Colon (tissue), 2 donors: Measurements from ENCODE around the gene AGAP1.

ENCODE experiments used
- FAIRE-seq: peaks from 2 replicates; lab custom pipeline; 2012; peaks lifted over from hg19 to GRCh38; lab: Jason Lieb, UNC
- donor health status: control.
- donor health status: control.

The AGAP1 gene

DNA sequence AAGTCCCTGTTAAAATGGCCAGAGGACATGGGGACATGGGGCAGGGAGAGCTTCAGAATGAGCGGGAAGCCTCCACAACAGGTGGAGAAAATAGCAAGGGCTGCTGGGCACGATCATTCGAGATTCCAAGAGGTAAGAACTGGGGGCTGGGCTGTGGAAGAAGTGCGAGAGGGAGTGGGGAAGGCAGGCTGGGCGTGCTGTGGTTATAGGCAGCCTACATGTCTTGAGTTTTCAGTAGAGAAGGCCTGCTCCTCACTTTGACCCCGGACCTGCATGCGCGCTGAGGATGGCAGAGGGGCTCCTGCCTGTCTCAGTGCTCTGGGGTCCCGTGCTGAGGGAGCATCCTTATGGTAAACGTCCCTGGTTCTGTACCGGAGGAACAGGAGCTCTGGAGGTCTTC, 115.5 kb downstream of the AGAP1 start:
- FAIRE-seq, result no peak

DNA sequence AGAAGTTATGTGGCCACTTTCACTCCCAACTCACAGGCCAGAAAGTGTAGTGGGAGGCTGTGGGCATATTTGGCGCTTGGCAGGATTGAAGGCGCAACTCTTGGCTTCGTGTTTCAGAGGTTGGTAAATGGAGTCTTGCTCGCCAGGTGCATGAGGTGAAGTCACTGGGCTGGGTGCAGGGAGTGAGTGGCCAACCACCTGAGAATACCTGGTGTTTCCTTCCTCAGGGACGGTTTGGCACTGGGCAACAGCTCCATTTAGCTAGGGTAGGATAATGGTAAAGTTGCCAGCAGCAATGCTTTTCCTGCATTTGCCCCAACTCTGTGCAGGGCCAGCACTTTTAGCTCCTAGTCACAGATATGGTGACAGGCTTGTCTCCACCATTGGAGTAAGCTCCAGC, 115.9 kb downstream of the AGAP1 start:
- no peak for FAIRE-seq

DNA sequence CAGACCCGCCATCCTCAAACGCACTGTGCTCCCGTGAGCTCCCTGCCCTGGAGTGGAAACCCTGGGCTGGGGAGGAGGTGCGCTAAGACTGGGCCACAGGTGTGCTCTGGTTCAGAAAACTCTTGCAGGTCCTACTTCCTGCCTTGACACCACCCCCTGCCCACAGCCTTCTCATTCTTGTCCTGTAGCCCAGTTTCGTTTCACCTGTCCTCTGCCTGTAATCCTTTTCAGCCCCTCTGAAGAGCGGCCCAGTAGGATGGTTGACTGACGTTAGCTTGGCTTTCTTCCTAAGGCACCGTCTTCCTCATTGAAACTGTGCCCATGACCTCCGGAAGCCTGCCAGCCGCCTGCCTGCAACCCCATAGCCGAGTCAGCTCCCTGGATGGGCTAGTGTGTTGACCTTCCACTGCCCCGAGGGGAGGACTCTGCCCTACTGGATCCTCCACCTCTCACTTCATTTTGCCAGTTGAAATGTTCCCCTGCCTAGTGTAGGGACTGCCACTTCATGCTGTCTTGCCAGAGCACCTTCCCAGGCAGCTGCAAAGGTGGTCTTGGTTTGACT, 116.9 kb downstream of the AGAP1 start:
- FAIRE-seq, result no peak

DNA sequence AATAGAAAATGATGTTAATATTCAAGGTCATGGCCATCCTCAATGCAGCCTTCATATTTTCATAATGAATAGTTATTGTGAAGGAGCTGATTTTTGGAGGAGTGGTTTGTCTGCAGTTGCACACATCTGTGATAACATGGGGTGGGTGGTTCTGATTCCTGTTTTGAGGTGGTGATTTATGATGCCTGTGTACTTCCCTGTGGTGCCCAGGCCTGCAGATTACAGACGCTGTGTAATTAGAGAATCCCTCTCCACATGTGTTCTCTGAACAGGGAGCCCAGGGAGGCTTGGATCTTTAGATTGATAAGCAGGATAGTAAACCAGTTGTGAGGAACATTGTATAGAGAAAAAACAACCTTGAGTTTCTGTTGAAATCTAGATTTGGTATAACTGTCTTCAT, 117.5 kb downstream of the AGAP1 start:
- FAIRE-seq, result no peak

DNA sequence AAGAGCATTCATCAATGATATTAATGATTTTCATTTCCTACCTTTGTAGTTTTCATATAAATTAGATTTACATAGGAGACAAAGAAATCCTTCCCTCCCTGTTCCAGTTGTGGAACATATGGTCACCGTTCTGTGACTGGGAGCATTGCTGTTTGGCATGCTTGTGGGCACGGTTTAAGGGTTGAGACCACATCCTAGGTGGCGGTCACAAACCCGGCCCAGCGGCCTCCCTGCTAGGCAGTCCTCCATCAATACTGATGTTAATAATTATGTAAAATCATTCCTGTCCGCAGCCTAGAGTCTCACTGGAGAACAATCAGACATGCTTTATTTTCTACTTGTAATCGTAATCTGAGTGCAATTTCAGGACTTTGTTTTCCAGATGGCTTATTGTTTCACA, 117.9 kb downstream of the AGAP1 start:
- FAIRE-seq, result no peak

DNA sequence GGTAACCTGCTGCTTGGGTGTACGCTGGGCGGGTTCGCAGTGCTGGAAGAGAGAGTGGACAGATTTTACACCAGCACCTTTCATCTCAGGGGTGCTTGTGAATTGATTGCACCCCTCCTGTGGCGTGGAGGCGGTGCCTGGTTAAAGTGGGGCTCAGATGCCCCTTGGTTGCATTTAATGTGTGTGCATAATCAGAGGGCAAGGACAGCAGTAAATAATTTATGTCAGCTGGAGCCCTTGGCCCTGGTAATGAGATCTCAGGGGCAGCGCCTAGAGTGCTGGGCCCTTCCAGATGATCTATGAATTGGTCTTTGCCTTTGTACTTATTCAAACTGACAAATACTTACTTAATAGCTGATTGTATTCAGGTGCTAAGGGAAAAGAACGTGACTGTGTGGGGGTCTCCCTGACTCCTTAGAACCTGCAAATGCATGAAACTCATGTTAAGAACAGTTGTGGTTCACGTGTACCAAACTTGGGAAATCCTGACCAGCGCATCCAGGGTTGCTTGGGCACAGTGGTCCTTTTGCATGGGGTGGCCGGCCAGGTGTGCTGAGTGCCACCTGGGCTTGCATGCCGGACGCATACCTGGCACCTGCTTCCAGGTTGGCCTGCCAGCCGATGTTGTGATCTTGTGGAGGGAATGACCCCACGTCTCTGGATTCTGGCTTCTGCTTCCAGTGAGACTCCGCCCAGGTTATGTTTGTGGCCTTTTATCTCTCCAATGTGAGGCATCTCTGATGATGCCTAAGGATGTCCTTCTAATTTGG, 118.5 kb downstream of the AGAP1 start:
- FAIRE-seq, result no peak

DNA sequence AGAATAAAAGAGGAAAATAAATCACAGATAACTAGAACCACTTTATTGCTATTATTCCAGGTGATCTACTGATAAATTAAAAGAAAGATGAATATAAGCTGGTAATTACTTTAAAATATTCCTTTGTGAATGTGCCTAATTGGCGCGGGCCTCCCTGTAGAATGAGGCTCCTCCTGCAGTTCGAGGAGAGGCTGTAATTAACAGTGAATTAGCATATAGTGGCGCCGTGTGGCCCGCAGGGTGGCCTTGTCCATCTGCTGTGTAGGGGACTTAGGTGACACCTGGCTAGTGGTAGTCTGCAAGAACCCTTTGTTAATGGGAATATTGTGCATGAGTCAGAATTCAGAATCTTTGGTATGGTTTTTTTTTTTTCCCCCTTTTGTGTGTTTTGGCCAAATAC, 119.8 kb downstream of the AGAP1 start:
- no peak for FAIRE-seq

DNA sequence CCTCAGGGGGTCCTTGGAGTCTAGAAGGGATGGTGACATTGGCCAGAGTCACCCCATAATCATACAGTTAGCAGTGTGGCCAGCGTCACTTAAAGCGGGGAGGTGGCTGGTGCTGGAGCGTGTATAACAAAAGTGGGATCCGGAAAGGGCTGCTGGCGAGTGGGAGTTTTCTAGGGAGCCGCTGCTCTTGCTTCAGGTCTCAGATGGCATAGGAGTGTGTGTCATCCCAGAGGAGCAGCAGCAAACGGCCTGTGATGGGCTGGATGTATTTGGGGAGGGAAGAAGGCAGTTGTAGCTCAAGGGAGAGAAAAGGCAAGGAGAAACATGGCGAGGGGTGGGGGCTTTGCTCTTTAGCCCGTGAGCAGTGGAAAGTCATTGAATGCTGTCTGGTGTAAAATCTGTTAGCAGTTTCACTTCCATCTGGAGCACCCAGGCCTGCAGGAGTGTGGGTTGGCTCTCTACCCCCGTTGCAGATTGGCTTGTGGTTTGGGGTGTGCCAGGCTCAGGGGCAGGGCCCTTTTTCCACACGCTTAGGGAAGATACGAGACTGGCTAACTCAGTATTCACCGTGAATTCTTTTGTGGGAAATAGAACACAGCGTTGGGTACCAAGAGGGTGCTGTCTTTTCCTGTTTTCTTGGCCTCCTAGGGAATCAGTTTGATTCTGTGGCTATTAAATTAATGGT, 120.5 kb downstream of the AGAP1 start:
- FAIRE-seq, result no peak

DNA sequence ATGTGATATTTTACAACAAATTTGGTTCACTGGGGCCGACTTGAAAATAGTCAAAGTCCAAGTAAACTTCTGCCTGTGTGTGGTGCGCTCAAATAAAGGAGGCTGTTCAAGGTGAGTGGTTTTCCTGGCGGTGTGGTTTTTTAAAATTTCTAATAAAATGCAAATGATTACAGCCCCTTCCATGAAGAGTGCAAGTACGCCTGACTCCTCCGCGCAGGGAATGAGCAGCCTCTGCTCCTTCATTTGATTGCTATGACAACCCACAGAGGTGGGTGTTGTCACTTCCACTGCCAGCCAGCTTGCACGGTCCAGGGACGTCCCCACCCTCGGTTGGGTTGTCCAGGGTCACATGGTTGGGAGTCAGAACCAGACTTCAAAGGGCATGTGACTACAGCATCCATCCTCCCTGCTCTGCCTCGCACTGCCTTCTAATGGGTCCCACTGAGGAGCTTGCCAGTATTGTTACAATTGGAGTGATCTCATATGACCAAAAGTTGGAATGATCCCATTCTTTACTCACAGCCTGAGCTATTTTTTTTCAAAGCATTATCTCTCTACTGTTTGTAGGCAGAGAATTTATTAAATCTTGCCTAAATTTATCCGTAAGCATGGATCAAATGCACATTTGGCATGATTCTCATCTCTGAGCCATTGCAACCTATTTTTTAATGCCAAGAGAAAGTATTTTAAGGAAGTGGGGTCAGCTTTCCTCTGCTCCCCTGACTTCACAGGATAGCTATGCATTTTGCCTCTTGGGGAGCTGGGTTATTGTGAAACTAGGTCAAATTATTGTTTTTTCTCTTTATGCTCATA, 121.3 kb downstream of the AGAP1 start:
- FAIRE-seq, result no peak

DNA sequence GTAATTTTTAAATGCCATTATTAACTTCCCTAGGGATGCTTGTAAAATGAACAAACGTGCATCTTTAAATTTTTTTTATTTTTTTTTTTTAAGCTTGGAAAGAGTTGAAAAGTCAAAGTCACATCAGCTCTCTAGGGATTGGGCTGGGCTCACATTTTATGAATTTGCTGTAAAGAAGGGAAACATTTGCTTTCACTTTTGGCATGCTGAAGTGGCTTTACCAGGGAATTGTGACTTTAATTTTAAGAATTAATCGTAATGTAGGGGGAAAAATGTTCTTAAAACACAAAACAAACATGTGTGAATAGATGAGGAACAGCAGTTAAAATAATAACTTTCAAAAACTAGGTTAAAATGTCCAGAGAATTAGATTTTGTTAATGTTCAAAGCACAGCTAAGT, 123.0 kb downstream of the AGAP1 start:
- no peak for FAIRE-seq

DNA sequence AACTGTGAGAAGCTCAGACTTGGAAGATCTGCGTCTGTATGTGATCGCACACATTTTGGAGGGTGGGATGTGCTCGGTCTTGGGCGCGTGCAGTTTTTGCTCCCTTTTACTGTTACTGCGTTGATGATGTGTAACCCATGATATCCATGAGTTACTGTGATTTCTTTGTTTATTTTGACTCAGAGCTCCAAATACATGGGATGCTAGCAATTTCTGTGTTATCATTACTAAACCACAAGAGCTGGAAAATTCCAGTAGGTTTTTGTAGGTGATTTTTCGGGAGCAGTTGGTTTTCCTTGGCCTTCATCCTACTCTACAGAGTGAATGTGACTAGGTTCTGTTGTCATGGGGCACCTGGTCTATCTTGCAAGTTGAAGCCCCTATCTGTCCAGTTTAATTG, 124.2 kb downstream of the AGAP1 start:
- no peak for FAIRE-seq

DNA sequence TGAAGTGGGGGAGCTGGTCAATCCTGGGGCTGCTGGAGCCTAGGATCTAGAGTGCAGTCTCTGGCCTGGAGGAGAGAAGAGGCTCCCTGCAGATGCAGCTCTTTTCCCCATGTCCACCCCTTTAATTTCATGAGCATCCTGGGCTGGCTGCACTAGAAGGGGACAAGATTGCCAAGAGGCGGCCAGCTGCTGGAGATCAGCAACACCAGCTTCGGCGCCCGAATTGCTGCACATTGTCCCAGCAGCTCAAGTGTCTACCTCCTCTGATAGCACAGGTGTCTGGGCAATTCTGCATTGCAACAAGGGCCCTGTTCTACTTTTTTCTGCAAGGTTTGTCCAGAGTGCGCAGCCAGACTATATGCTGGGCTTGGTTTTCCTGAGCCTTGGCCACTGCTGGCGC, 125.7 kb downstream of the AGAP1 start:
- FAIRE-seq, result no peak

DNA sequence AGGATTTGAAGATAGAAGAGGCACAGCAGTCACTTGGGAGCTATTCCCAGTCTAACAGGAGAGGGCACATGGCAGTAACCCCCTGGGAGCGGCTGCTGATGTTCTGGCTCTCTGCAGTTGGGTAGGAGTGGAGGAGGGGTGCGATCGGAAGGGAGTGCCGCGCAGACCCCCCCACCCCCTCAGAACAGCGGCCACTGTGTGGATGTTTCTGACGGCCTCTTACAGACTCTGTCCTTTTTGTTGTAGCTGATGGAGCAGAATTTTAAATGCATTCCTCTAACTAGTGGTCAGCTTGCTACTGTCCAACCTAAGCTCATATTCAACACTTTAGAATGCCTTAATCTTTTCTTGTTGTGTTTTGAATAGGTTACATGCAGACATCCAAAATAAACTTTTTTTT, 127.9 kb downstream of the AGAP1 start:
- no peak for FAIRE-seq

DNA sequence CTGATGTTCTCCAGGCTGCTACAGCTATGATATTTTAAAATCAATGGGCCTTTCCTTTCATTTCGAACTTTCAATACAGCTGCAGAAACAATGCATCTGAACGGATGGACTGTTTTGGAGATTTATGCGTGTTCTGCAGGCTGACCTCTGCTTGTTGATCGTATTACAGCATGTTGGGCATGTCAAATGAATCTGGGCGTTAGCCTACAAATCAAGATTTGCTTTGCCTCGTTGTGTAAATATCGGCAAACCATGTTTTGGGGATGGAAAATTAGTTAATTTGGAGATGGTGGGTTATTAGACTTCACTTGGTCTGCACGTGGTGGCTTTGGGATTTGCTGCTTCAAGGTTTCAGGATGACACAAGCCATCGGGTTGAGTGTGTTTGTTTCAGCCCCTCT, 129.3 kb downstream of the AGAP1 start:
- no peak for FAIRE-seq

DNA sequence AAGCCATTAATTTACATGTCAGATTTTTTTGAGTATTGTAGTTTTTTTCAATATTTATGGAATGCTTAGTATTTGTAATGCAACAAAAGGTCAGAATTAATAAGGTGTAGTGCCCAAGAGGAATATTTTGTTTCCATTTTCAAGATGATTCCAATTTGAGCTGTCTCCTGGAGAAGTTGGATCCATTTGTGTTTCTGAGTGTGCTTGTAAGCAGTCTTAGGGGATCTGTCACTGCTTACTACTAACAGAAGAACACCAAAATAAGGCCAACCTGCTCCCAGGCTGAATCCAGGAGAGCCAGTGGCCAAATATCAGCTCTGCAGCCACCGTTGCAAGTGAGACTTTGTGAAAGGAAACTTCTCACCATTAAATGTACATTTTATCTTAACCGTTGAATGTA, 129.9 kb downstream of the AGAP1 start:
- FAIRE-seq, result no peak

DNA sequence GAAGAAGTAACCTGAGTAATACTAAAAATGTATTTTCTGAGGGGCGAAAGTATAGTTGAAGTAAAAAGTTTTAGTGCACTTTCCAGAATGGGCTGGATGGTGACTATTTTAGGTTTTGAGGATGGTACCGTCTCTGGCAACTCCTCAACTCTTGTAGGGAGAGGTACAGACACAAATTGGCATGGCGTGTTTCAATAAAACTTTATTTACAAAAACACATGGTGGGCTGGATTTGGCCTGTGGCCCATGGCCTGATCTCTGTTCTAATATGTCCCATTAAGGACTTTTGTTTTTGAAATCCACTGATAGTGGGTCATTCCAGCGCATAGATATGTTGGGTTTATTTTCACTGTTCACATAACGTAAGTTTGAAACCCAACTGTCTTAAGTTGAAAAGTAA, 132.8 kb downstream of the AGAP1 start:
- FAIRE-seq, result no peak

DNA sequence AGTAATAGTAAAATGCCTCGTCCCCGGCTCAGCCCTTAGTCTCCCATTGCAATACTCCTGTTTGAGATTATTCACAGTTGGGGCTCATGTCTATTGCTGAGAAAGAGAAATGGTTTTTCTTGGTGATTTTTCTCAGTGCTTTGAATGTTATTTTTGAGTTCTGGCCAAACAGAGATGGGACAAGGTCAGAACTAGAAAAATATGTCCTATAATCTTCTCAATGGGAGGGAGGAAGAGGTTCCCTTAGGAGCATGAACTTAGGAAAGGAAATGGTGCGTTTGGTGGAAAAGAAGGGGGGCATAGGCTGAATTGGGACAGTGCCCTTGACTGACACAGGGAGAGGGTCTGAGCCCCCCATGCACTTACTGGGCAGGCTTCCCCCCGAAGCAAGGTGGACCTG, 133.8 kb downstream of the AGAP1 start:
- no peak for FAIRE-seq

DNA sequence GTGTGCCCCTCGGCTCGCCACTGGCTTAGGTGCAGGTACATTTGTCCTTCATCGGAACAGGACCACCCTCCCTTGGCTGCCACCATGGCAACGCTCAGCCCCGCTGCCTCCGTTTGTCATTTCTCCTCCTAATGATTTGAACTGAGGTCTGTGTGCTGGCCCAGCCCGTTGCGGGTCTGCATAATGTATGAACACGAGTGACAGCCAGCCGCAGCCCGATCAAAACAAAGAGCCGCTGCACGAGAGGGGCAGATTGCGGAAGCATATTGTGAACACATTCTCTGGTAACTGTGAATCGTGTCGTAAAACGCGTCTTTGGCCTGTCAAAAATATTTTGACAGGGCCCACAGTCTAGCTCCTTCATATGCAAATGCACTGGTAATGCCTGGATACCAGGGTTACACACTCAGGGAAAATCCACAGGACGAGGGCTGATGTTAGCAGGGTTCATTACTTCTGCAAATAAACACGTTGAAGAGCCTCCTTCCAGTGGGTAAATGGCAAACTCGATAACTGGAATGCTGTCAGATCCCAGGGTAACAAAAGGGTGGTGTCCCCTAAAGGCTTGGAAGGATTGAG, 137.0 kb downstream of the AGAP1 start:
- no peak for FAIRE-seq

DNA sequence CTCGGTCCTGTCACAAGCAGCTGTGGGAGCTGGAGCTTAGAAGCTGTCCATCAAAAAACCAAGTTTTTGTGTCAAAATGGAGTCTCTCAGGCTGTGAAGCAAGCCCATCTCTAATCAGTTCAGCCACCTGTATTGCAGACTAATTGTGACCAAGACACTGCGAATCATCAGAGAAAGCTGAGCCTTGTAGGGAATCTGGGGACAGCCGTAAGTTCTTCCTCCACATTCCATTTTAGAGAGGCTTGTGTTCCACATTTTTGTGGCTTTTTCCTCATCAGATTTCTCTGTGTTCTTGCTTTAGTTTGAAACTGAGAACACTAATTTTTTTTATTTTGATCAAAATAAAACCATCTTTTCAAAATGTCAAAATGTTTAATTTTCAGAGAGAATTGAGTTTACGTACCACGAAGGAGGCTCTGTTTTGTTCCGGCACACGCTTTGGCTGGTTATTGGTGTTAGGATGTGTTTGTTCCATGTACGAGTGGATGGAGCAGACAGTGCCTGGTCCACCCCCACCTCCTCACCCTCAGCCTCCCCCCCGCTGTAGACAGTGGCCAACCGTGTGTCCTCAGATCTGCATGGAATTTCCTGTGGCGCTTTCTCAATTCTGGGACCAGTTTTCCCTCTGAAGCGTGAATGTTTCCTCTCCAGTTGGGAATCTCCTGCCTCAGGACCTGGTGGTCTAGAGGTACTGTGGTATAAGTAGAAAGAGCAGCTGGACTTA, 140.8 kb downstream of the AGAP1 start:
- FAIRE-seq, result no peak

DNA sequence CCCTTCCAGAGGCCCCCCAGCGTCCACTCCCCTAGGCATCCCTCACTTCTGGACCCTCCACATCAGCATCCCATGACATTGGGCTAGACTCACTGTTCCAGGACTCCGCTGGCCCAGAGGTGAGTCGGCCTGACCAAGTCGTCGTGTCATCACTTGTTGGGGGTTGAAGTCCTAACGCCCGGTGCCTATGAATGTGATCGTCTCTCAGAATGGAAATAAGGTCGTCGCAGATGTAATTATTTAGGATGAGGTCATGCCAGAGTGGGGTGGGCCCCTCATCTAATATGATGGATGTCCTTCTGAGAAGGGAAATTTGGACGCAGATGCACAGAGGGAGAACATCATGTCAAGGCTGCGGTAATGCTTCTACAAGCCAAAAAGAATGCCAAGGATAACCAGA, 142.7 kb downstream of the AGAP1 start:
- no peak for FAIRE-seq

DNA sequence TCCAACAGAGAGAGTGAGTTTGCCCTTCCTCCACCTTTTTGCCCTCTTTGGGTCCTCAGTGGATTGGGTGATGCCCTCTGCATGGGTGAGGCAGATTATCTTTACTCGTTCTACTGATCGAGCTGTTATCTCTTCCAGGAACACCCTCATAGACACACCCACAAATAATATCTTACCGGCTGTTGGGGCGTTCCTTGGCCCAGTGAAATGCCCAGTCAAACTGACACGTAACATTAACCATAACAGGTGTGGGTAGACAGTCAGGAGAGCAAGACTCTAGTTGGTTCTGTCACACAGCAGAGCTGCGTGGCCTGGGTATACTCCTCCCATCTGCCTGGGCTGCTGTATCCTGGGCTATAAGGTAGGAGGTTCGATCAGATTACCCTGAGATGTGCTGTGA, 144.1 kb downstream of the AGAP1 start:
- FAIRE-seq, result no peak
